GM12891 (cell line): ENCODE results near the gene PCDH9.
"Not testable (repeated sequence)": the region's sequence is repeated elsewhere in the genome, so short reads cannot be mapped to it uniquely, and the experiment has no call there.

ENCODE experiments used
- DNase-seq: peaks from one replicate; pipeline ENCODE4 v3.0.0; 2011; ENCODE audit warnings: low spot score; ENCODE audit not compliant: insufficient read length
- FAIRE-seq: peaks from 2 replicates; lab custom pipeline; 2011; peaks lifted over from hg19 to GRCh38; lab: Jason Lieb, UNC
- PAX5 ChIP-seq: IDR thresholded peaks from 2 replicates; pipeline ENCODE4 v1.6.1; 2011; ENCODE audit warnings: low read length, moderate library complexity, mild to moderate bottlenecking; ENCODE audit not compliant: insufficient read depth, severe bottlenecking
- POLR2A ChIP-seq: IDR thresholded peaks from 2 replicates; pipeline ENCODE4 v1.6.1; 2011; ENCODE audit warnings: low read depth, low read length, control low read depth
- POLR2AphosphoS5 ChIP-seq: IDR thresholded peaks from 2 replicates; pipeline ENCODE4 v1.6.1; 2011; ENCODE audit warnings: low read depth, low read length, control low read depth
- POU2F2 ChIP-seq: IDR thresholded peaks from 2 replicates; pipeline ENCODE4 v1.6.1; 2011; ENCODE audit warnings: low read depth, mild to moderate bottlenecking, control low read depth, low read length, moderate library complexity
- SPI1 ChIP-seq: IDR thresholded peaks from 2 replicates; pipeline ENCODE4 v1.6.1; 2011; ENCODE audit warnings: low read depth, low read length, control low read depth
- TAF1 ChIP-seq: IDR thresholded peaks from 2 replicates; pipeline ENCODE4 v1.6.1; 2011; ENCODE audit warnings: low read depth, low read length, control low read depth

PCDH9 gene

DNA sequence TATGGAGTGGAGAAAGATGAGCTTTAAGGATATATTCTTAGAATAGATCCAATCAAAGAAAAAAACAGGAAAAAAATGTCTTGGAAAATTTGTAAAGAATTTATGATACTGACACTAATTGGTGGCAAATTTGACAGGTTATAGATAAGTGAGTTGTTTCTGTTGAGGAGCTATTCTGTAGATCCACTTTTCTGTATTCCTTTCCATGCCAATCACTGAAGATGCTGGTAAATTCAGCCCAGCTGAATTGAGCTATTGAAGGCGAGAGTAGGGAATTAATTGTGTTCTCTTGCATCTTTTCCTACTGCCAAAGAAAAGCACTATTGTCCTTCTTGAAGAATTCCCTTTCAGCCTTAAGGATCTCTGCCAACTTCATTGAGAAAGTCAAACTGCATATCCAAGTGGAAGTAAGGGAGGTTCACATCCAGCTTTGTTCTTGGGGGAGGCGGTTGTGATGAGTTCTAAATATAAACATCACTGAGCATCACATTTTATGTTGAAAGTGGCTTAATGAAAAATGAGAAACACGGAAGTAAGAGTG, 113.1 kb downstream of the PCDH9 start:
- no peak for TF ChIP-seq TAF1
- no peak for TF ChIP-seq POU2F2
- TF ChIP-seq POLR2AphosphoS5, result no peak
- no peak for TF ChIP-seq PAX5
- no peak for TF ChIP-seq POLR2A
- TF ChIP-seq SPI1, result no peak
- no peak for DNase-seq
- FAIRE-seq, result no peak

DNA sequence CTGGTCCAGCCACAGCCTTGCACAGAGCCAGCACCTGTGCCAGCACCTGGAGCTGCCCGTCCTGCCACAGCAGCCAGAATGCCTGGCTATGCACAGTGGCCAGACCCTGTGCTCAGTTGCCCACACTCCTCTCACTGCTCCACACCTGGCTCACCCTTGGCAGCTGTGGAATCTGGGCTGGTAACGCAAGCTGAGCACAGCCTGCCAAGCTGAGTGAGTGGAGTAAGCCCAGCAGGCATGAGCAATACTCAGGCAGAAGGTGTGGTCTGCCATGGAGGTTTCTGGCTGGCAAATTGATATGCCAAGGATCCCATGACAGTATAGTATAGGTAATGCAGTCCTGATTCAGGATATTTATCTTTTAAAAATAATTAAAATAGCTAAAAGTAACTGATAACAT, 122.2 kb downstream of the PCDH9 start:
- TF ChIP-seq POLR2A (no peak), POLR2AphosphoS5 (no peak), TAF1 (no peak), PAX5 (no peak), POU2F2 (no peak), SPI1 (no peak)
- FAIRE-seq (no peak), DNase-seq (no peak)

DNA sequence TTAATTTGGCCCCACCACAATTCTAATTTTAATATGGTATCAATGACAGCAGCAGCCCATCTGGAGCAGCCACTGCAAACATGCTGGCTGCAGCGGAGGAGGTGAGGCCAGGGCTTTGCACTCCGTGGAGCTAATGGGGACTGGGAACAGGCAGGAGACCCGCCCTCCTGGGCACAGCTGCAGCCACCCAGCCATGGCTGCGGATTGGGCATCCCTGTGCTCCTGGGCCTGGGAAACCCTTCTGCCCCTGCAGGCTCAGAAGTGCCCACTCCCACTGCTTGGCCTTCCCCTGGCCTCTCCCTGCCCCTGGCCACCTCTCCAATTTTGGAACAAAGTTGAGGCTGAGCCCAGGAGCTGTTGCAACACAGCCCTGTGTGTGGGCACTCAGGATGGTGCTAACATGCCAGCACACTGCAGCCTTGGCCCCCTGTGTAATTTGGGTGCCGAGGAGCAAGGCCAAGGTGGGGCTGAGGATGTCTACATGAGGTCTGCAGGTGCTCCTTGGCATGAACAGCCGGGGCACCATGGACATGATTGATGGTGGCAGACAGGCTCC, 123.6 kb downstream of the PCDH9 start:
- DNase-seq (no peak), FAIRE-seq (no peak)
- TF ChIP-seq SPI1 (no peak), TAF1 (no peak), POLR2A (no peak), PAX5 (no peak), POU2F2 (no peak), POLR2AphosphoS5 (no peak)

DNA sequence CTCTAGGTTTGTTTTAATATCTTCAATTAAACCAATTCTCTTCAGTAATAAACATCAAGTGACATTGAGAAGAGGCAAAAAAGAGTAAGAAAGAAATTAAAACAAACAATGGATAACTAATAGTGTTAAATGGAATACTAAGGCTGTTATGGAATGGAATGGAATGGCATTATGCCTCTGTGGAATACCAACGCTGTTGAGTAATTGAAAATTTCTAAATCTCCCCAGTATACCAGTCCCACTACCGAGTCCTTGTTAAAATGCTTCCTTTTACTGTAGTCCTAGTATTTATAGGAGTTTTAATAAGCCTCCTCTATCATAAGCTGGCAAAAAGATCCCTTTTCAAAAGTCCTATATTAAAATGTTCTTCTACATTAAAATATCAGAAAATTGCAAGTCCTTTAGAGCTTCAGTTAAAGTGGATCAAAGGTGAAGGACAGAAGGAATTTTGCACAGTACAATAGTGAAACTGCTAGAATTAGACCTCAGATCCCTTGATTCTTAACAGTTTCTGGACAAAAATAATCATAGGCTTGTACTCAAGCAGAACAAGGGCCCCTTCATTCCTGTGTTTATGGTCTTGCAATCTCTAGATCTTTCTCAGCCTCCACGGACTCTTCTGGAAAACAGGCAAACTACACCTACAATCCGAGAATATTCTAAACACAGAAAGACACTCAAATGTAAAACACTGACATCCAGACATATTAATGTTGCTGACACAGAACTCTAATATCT, 128.2 kb downstream of the PCDH9 start:
- FAIRE-seq (no peak), DNase-seq (no peak)
- TF ChIP-seq PAX5 (no peak), POU2F2 (no peak), POLR2AphosphoS5 (no peak), POLR2A (no peak), SPI1 (no peak), TAF1 (no peak)

DNA sequence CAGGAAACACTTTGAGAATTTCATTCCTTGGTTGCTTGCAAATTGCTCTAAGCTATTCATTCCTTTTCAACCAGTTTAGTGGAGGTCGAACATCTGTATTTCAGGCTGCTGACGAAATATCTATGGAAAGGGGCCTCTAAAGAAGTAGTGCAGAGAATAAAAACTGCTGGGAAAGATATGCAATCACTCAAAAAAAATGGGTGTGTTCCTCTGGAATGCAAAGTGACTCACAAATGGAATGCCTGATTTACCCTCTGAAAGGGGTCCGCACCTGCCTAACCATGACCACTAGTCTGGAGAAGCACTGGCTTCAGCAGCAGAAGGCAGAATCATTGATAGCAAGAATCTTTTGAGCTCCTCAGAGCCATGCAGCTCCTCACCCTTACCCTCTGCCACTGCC, 129.4 kb downstream of the PCDH9 start:
- DNase-seq (no peak), FAIRE-seq (no peak)
- TF ChIP-seq PAX5 (no peak), SPI1 (no peak), POU2F2 (no peak), TAF1 (no peak), POLR2A (no peak), POLR2AphosphoS5 (no peak)

DNA sequence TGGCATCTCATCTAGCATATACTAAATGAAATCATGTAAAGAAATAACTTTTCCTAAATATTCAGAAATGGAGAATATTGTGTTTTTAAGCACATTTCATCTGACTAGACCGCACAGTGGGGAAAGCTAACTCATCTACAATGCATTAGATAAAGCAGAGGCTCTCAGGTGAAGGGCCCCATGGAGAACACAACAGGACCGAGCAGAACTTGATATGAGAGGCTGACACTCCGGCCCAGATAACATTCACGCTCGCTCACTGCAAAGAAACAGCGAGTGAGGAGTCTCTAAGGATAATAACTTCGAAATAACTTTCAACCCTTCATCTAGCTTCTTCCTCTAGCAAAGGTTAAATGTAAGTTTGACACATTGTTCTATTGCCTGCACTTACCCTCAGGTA, 130.6 kb downstream of the PCDH9 start:
- no peak for DNase-seq
- TF ChIP-seq POU2F2, result no peak
- no peak for TF ChIP-seq POLR2A
- no peak for FAIRE-seq

DNA sequence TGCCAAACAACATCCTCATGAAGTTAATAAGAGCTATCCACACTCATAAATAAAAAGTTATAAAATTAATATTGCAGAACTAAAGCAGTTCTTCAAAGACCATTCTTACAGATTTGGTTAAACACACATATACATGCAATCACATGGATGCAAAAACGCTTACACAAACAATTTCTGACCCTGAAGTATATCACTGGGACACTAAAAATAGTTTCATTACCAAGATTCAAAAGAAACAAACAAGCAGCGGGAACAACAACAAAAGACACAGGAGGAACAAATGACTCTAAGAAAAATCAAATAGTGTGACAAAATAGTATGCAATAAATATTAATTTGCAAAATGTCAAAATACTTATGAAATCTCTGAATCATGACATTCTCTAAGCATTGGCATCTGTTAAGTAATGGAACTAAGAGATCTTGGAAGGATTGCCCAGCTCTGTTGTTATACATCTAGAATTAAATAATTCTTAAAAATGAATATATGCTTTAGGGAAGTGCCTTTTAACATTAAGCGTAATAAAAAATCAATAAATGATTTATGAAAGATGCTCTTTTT, 132.2 kb downstream of the PCDH9 start:
- FAIRE-seq, result no peak
- DNase-seq, result no peak
- TF ChIP-seq SPI1 (no peak), POU2F2 (no peak), POLR2A (no peak), TAF1 (no peak), POLR2AphosphoS5 (no peak), PAX5 (no peak)

DNA sequence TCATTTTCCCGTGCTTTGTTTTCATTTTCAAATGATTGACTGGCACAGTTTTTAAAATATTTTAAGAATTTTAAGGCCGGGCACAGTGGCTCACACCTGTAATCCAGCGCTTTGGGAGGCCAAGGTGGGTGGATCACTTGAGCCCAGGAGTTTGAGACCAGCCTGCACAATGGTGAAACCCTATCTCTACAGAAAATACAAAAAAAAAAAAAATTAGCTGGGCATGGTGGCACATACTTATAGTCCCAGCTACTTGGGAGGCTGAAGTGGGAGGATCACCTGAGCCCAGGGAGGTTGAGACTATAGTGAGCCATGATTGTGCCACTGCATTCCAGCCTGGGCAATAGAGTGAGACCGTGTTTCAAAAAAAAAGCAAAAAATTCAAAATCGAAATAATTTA, 133.2 kb downstream of the PCDH9 start:
- not testable (repeated sequence) for FAIRE-seq

DNA sequence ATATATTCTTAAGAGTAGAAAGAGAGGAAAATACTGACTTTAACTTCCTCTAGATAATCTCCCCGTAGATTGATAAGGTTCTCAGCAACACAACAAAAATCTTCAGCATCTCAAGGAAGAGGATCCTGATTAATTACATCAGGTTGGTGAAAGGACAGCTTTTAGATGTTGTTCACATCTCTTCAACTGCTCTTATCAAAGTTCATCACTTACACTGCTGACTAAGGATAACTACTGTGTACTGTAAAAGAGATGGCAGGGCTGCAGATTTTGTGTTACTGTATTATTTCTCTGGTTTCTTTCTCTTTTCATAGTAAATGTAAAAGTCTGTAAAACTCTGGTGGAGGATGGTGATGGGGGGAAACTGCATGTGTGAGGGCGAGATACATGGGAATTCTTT, 133.7 kb downstream of the PCDH9 start:
- FAIRE-seq (no peak), DNase-seq (no peak)
- no peak for TF ChIP-seq SPI1
- TF ChIP-seq TAF1, result no peak
- no peak for TF ChIP-seq PAX5
- TF ChIP-seq POLR2A, result no peak
- TF ChIP-seq POLR2AphosphoS5, result no peak
- no peak for TF ChIP-seq POU2F2

More for the DNA sequence above, 133.2 kb downstream of the PCDH9 start:
- DNase-seq, result not testable (repeated sequence)

DNA sequence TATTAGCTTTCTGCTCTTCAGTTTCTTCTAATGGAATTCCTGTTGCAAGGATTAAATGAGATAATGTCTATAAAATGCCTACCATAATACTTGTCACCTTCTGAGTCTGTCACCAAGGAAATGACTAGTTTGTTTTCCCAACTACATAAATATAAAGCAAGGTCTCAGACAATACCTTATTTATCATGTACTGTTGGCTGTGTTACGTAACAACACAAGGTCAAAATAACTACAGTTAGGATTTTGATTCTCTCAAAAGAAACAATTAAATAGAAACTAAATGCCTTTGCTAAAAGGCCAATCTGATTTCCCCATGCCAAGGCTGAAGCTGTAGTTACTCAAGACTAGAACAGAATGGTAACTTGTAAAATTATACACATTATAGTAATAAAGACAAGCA, 134.5 kb downstream of the PCDH9 start:
- DNase-seq (no peak), FAIRE-seq (no peak)
- TF ChIP-seq POLR2AphosphoS5 (no peak), POU2F2 (no peak), TAF1 (no peak), PAX5 (no peak), SPI1 (no peak), POLR2A (no peak)
